ENCODE data around the gene CSPG4.
"Not testable (repeated sequence)": the region's sequence is repeated elsewhere in the genome, so short reads cannot be mapped to it uniquely, and the experiment has no call there.

Gene CSPG4, protein sequence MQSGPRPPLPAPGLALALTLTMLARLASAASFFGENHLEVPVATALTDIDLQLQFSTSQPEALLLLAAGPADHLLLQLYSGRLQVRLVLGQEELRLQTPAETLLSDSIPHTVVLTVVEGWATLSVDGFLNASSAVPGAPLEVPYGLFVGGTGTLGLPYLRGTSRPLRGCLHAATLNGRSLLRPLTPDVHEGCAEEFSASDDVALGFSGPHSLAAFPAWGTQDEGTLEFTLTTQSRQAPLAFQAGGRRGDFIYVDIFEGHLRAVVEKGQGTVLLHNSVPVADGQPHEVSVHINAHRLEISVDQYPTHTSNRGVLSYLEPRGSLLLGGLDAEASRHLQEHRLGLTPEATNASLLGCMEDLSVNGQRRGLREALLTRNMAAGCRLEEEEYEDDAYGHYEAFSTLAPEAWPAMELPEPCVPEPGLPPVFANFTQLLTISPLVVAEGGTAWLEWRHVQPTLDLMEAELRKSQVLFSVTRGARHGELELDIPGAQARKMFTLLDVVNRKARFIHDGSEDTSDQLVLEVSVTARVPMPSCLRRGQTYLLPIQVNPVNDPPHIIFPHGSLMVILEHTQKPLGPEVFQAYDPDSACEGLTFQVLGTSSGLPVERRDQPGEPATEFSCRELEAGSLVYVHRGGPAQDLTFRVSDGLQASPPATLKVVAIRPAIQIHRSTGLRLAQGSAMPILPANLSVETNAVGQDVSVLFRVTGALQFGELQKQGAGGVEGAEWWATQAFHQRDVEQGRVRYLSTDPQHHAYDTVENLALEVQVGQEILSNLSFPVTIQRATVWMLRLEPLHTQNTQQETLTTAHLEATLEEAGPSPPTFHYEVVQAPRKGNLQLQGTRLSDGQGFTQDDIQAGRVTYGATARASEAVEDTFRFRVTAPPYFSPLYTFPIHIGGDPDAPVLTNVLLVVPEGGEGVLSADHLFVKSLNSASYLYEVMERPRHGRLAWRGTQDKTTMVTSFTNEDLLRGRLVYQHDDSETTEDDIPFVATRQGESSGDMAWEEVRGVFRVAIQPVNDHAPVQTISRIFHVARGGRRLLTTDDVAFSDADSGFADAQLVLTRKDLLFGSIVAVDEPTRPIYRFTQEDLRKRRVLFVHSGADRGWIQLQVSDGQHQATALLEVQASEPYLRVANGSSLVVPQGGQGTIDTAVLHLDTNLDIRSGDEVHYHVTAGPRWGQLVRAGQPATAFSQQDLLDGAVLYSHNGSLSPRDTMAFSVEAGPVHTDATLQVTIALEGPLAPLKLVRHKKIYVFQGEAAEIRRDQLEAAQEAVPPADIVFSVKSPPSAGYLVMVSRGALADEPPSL (N-terminal part only)

DNA sequence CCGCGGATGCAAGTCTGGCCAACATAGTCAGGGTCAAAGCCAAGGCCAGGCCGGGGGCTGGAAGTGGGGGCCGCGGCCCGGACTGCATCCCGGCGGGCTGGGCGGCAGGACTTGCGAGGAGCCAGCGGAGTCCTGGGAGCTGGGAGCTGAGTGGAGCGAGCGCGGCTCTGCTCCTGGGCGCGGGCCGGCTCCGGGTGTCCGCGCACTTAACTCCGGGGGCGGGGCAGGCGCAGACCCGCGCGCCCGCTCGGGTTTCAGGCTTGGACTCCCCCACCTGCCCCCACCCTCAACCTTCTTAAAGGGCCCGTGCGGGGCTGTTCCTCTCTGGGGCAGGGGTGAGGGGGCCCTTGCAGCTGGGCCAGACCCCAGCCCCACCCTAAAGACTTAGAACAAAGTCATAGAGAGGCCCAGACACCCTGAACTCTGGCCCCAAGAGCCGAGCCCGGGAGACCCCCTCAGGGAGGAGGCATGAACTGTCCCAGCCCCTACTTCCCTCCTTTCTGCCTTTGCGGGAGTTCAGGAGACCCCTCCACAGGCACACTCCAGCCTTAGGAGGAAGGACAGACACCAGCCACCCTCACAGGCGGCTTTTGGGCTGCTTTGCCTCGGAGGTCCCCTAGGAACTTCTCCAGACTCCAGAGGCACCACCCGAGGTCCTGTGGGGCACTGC, at the start of gene CSPG4:
Gene CSPG4, minus strand, starts transcription at position 181 of the 670 bp plus-strand sequence. Its CDS starts 93 bp downstream, at position 88.
- H3K9me3 ChIP-seq (ENCODE audit: low read length) = no peaks in the 10 kb centered on the region
- H2AFZ ChIP-seq (ENCODE audit: low read depth, low read length) = peak within 1 kb of the TSS; percentile 74
- peak within 1 kb of the TSS; percentile 40 for H3K4me3 ChIP-seq (ENCODE audit: low read length)

DNA sequence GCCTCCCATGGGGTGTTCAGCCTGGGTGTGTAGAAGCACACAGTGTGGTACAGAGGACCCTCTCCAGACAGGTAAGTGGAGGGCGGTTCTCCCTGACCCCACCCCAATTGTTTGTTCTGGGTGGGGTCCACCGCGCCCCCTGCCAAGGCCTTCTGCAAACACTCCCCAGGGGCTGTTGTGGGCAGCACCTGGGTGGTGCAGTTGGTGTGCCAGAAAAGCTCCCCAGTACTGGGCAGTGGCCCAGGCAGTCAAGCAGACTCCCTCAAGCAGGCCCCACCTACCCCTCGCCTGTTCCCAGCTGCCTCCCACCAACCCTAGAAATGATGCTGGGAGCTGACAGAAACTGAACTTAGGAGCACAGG, 49.7 kb upstream of the CSPG4 start:
- not testable (repeated sequence) for H2AFZ ChIP-seq (ENCODE audit: low read depth, low read length); H3K9me3 ChIP-seq (ENCODE audit: low read length); H3K4me1 ChIP-seq (ENCODE audit: insufficient read depth, low read length); H3K36me3 ChIP-seq (ENCODE audit: insufficient read depth, low read length); H3K27me3 ChIP-seq (ENCODE audit: insufficient read depth, low read length); H3K4me3 ChIP-seq (ENCODE audit: low read length)

More for the DNA sequence above, at the start of gene CSPG4:
- no peaks in the 10 kb centered on the region for H3K36me3 ChIP-seq (ENCODE audit: insufficient read depth, low read length)
- H3K27me3 ChIP-seq (ENCODE audit: insufficient read depth, low read length) = peaks cover 2% of the 10 kb centered on the region
- H3K4me1 ChIP-seq (ENCODE audit: insufficient read depth, low read length) = peaks cover 5% of the 10 kb centered on the region

DNA sequence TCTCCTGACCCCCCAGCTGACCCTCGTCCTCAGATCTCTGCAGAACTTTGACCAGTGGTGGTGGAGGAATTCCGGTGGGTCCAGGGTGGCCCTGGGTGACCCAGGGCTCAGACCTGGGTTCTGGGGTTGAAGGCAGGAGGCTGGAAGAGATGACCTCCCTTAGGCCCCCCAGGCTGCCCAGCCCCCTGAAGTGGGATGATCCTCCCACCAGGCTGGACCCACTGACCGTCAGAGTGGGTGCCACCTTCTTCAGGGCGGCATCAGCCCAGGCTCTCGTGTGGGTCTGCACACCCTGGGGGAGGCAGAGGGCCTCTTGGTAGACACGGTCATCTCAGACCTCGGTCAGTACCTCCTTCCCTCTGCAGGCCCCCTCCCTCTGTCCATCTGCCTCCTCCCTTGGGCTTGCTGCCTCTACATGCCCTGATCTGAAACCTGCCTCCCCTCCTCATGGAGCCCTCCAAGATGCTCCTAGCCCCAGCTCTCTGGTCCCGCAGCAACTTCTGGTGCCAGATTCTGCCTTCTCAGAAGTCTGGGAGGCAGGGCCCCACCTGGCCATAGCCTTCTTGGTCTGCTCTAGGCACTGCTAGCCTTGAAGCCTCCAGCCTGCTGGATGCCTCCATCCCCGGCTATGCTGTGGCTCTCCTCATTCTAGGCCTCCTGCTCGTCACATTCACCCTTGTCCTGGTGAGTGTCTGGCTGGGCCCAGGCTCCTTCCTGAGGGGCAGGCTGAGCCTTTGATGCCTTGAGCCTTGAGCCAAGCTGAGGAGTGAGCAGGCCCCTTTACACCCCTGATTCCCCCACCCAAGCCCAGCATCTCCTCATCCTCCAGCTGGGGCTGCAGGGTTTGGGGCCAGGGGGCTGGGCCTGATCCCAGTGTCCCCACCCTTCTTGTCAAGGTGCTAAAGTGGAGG, 49.1 kb upstream of the CSPG4 start:
- Histone ChIP-seq H3K4me3 (ENCODE audit: low read length) (no peak overlapping the region), H3K9me3 (ENCODE audit: low read length) (no peaks in the 10 kb centered on the region), H2AFZ (ENCODE audit: low read depth, low read length) (no peak overlapping the region), H3K27me3 (ENCODE audit: insufficient read depth, low read length) (peaks cover 2% of the 10 kb centered on the region), H3K36me3 (ENCODE audit: insufficient read depth, low read length) (no peaks in the 10 kb centered on the region), H3K4me1 (ENCODE audit: insufficient read depth, low read length) (peaks cover 2% of the 10 kb centered on the region)

DNA sequence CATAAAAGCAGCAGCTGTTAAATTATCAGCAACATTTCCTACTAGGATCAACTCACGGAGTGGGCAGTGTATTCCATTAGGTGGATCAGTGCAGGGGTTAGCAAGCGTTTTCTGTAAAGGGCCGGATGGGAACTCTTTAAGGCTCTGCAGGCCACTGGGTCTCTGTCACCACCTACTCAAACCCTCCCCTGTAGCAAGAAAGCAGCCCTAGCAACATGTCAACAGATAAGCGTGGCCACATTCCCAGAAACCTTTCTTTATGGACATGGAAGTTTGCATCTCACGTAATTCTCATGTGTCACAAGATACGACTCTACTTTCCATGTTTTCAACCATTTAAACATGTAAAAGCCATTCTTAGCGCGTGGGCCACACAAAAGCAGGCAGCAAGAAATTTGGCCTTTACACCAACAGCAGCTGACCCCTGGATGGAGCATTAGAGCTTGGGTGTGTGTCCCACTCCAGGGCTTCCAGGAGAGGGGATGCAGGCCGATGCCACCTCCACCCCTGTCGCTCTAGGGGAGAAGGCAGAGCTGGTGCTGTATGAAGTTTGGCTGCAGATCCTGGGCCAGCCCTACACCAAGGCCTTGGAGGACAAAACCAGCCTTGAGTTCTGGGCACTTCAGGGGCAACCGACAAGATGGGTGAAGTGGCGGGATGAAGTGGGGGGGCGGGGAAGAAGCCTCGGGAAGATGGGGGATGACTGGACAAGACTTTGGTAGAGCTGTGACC, 48.2 kb upstream of the CSPG4 start:
- Histone ChIP-seq H3K9me3 (ENCODE audit: low read length) (no peaks in the 10 kb centered on the region), H3K36me3 (ENCODE audit: insufficient read depth, low read length) (no peaks in the 10 kb centered on the region), H3K27me3 (ENCODE audit: insufficient read depth, low read length) (peaks cover 2% of the 10 kb centered on the region), H2AFZ (ENCODE audit: low read depth, low read length) (no peak overlapping the region), H3K4me3 (ENCODE audit: low read length) (no peak overlapping the region), H3K4me1 (ENCODE audit: insufficient read depth, low read length) (peaks cover 2% of the 10 kb centered on the region)

DNA sequence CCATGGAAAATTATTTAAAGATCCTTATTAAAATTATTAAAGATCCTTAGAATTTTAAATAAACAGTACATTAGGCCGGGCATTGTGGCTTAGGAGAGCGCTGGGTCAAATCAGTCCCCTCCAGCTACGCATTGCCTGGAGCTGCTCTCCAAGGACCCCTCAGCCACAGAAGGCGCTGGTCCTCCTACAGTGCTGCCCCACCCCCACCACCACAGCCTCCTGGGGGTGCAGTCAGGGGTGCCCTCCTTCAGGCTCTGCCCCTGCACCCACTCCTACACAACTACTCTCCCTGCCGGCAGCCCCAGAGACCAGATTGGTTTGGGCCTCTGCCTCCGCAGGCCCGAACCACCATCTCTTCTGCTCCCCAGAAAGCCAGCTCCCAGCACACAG, 47.5 kb upstream of the CSPG4 start:
- H3K9me3 ChIP-seq (ENCODE audit: low read length); H3K4me3 ChIP-seq (ENCODE audit: low read length); H3K27me3 ChIP-seq (ENCODE audit: insufficient read depth, low read length); H3K4me1 ChIP-seq (ENCODE audit: insufficient read depth, low read length); H2AFZ ChIP-seq (ENCODE audit: low read depth, low read length); H3K36me3 ChIP-seq (ENCODE audit: insufficient read depth, low read length): not testable (repeated sequence)

DNA sequence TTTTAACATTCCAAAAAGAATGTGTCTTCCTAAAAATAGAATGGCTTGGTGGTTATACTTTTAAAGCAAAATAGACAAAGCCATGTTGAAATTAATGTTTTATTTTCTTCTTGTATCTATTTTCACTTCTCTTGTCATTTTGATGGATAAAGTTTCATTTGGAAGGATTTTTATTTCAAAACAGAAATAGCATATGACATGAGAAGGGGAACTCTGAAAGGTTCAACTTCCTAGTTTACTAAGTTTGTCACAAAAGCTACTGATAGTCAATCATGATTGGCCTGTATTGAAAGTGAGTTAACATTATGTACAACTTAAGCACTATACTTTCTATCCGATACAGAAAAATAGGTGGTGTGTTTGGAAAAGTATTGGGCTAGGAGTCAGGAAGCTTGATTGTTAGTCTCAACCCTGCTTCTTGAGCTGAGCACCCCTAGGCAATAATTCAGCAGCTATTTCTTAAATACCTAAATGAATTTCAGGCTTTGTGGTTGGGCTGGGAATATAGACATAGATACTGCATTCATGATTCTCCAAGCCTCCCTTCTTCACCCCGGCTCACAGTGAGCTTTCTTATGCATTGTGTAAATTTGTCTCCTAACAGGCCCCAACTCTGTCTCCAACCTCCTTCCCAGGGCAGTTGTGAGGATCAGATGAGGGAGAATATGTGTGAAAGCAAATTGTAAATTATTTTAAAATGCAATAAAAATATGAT, 46.9 kb upstream of the CSPG4 start:
- no peak overlapping the region for H3K4me3 ChIP-seq (ENCODE audit: low read length)
- H3K36me3 ChIP-seq (ENCODE audit: insufficient read depth, low read length) = no peaks in the 10 kb centered on the region
- peaks cover 2% of the 10 kb centered on the region for H3K27me3 ChIP-seq (ENCODE audit: insufficient read depth, low read length)
- peaks cover 2% of the 10 kb centered on the region for H3K4me1 ChIP-seq (ENCODE audit: insufficient read depth, low read length)
- H3K9me3 ChIP-seq (ENCODE audit: low read length) = no peaks in the 10 kb centered on the region
- H2AFZ ChIP-seq (ENCODE audit: low read depth, low read length) = no peak overlapping the region

DNA sequence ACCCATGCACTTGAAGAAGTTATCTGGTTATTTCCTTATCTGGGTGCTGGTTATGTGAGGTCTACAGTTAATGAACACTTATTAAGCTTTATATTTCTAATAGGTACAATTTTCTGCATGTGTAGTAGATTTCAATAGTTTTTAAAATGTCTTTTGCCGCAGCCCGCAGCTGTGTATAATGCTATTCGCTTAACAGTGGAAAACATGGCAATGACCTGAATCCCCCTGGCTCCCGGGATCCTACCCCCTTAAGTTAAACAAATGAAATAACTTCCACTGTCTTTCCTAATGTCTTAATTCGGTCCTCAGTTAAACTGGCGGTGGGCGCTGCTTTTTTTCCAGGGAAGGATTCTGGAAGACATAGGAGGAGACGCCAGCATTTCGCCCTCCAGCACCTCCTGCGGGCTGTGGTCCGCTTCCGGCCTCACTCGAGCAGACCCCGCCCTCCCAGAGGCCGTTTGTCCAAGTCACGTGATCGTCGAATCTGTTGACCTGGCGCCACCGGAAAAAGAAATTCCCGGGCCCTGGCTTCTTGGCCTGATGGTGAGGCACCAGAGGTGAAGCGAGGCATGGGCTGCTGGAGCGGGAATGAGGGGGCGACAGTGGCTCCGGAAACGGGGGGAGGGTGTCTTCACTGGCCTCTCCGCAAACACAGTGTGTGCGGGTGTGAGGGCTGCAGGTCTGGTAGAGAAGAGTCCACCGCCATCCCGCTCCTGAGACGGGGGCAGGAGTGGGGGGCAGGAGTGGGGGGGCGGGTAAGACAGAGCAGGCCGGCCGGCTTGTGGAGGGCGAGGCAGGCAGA, 45.6 kb upstream of the CSPG4 start:
- Histone ChIP-seq H3K27me3 (ENCODE audit: insufficient read depth, low read length) (peaks cover 3% of the 10 kb centered on the region), H3K36me3 (ENCODE audit: insufficient read depth, low read length) (no peaks in the 10 kb centered on the region), H2AFZ (ENCODE audit: low read depth, low read length) (peak overlapping the region; percentile 97), H3K9me3 (ENCODE audit: low read length) (no peaks in the 10 kb centered on the region), H3K4me3 (ENCODE audit: low read length) (peak overlapping the region; percentile 92), H3K4me1 (ENCODE audit: insufficient read depth, low read length) (peaks cover 2% of the 10 kb centered on the region)

DNA sequence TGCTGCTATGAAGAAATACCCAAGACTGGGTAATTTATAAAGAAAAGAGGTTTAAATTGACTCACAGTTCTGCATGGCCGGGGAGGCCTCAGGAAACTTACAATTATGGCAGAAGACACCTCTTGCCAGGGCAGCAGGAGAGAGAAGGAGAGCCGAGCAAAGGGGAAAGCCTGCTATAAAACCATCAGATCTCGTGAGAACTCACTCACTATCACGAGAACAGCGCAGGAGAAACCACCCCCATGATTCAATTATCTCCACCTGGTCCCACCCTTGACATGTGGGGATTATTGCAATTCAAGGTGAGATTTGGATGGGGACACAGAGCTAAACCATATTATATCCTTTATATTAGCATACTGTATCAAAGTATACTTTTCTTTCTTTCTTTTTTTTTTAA, 42.2 kb upstream of the CSPG4 start:
- H2AFZ ChIP-seq (ENCODE audit: low read depth, low read length); H3K9me3 ChIP-seq (ENCODE audit: low read length); H3K36me3 ChIP-seq (ENCODE audit: insufficient read depth, low read length); H3K4me1 ChIP-seq (ENCODE audit: insufficient read depth, low read length); H3K27me3 ChIP-seq (ENCODE audit: insufficient read depth, low read length); H3K4me3 ChIP-seq (ENCODE audit: low read length): not testable (repeated sequence)

DNA sequence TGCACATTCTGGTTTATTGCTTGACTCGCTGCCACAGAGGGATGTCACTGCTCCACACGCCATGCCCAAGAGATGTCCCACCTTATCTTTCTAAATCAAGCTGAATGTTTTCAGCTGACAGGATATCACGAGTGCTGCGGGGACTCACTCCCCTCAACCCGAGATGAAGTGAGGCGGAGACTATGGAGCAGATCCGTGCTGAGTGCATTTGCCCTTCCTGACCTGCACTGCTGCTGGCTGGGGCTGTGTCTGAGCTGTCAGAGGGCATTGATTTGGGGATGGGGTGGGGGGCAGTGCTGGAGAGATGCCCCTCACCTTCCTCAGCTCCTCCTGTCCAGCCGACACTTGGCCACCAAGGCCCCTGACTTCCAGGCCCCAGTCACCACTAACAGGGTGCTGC, 40.5 kb upstream of the CSPG4 start:
- Histone ChIP-seq H2AFZ (ENCODE audit: low read depth, low read length) (no peak overlapping the region), H3K27me3 (ENCODE audit: insufficient read depth, low read length) (peaks cover 7% of the 10 kb centered on the region), H3K36me3 (ENCODE audit: insufficient read depth, low read length) (no peaks in the 10 kb centered on the region), H3K9me3 (ENCODE audit: low read length) (no peaks in the 10 kb centered on the region), H3K4me1 (ENCODE audit: insufficient read depth, low read length) (no peaks in the 10 kb centered on the region), H3K4me3 (ENCODE audit: low read length) (no peak overlapping the region)

DNA sequence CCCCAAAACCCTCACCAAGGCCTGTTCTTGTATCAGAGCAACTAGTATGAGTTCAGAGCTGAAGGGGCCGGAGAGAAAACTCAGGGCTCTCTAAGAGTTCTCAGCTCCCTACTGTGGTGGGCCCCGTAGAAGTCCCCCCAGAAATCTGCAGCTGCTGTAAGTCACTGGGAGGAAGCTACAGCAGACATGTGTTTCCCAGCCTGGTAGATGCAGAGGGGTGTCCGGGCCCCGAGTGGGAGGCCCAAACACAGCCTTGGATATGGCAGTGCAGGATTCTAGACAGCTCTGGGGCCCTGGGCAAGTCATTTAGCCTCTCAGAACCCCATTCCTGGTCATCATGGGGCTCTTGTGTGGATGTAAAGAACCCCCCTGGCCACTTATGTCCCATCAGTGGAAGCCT, 39.2 kb upstream of the CSPG4 start:
- Histone ChIP-seq H3K4me1 (ENCODE audit: insufficient read depth, low read length) (no peaks in the 10 kb centered on the region), H3K27me3 (ENCODE audit: insufficient read depth, low read length) (peaks cover 7% of the 10 kb centered on the region), H3K9me3 (ENCODE audit: low read length) (no peaks in the 10 kb centered on the region), H2AFZ (ENCODE audit: low read depth, low read length) (no peak overlapping the region), H3K36me3 (ENCODE audit: insufficient read depth, low read length) (no peaks in the 10 kb centered on the region), H3K4me3 (ENCODE audit: low read length) (no peak overlapping the region)

Data from neuron (in vitro differentiated cells).